Activated CD8-positive, alpha-beta memory T cell treated with anti-CD3 and anti-CD28 coated beads, Interleukin-2, amount 10 ng/mL, durations not matched to agents 7 days and 5 days (primary cell): ENCODE measurements around the gene HRAS. TPM values are rescaled to one million over a fixed set of nuclear protein-coding genes. Genes with fewer than 3 reads are reported as not detected.
A peak's percentile ranks its signal among the peaks of the same experiment; 100 is the strongest.
"Not testable (repeated sequence)": the region's sequence is repeated elsewhere in the genome, so short reads cannot be mapped to it uniquely, and the experiment has no call there.

Source experiments
- ATAC-seq: fragments of 150-1000 bp; cut with Tn5 transposase; one replicate; pipeline ENCODE4 v1.10.0; 2021; ENCODE audit warnings: moderate library complexity
- CTCF ChIA-PET: fragments of 350-600 bp; sonication (Branson Sonifier 250); formaldehyde crosslinking; loops from one replicate; lab custom pipeline; 2021; ENCODE audit warnings: antibody characterized with exemption; lab: Charles Lee
- DNase-seq: peaks from one replicate; pipeline ENCODE4 v3.0.0-alpha.2; 2020
- H3K27ac Mint-ChIP-seq: one replicate; pipeline ENCODE4 v1.8.0; 2021; ENCODE audit warnings: mild to moderate bottlenecking, mixed read lengths
- H3K27me3 Mint-ChIP-seq: one replicate; pipeline ENCODE4 v1.8.0; 2021; ENCODE audit warnings: mixed read lengths
- H3K36me3 Mint-ChIP-seq: one replicate; pipeline ENCODE4 v1.8.0; 2021; ENCODE audit warnings: mild to moderate bottlenecking, mixed read lengths
- H3K4me1 Mint-ChIP-seq: one replicate; pipeline ENCODE4 v1.8.0; 2021; ENCODE audit warnings: mixed read lengths
- H3K4me3 Mint-ChIP-seq: one replicate; pipeline ENCODE4 v1.8.0; 2021; ENCODE audit warnings: mild to moderate bottlenecking, moderate library complexity, mixed read lengths
- H3K9me3 Mint-ChIP-seq: one replicate; pipeline ENCODE4 v1.8.0; 2022; ENCODE audit warnings: low read depth, mixed read lengths
- total RNA-seq, 2 experiments: library from RNA; stranded (reverse); gene quantifications; one replicate each; pipeline ENCODE4 v1.2.3, GENCODE V29; 2021

HRAS gene
- total RNA-seq, 2 experiments from 2014 or later, result 50.7 to 53.8 TPM

DNA sequence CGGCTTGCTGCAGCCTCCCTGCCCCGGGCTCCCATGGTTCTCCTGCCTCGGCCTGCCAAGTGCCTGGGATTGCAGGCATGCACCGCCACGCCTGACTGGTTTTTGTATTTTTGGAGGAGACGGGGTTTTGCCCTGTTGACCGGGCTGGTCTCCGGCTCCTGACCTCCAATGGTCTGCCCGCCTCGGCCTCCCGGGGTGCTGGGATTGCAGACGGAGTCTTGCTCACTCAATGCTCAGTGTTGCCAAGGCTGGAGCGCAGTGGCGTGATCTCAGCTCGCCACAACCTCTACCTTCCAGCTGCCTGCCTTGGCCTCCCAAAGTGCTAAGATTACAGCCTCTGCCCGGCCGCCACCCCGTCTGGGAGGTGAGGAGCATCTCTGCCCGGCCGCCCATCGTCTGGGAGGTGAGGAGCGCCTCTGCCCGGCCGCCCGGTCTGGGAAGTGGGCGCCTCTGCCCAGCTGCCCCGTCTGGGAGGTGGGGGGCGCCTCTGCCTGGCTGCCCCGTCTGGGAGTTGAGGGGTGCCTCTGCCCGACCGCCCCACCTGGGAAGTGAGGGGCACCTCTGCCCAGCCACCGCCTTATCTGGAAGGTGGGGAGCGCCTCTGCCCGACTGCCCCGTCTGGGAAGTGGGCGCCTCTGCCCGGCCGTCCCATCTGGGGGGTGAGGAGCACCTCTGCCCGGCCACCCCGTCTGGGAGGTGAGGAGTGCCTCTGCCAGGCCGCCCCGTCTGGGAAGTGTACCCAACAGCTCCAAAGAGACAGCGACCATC, 18.3 kb downstream of the HRAS start:
- H3K27ac Mint-ChIP-seq, H3K4me3 Mint-ChIP-seq, ATAC-seq, H3K9me3 Mint-ChIP-seq, DNase-seq, H3K4me1 Mint-ChIP-seq, H3K27me3 Mint-ChIP-seq: not testable (repeated sequence)
- CTCF ChIA-PET, result interaction anchor here (1.3 to 3.7 kb wide), 4 partner anchors 19 to 211 kb away, joined by 3 to 48 read pairs (median 3); partner anchors contain the start of genes HRAS and PTDSS2
- H3K36me3 Mint-ChIP-seq, result peaks cover 10% of the 10 kb centered on the region

DNA sequence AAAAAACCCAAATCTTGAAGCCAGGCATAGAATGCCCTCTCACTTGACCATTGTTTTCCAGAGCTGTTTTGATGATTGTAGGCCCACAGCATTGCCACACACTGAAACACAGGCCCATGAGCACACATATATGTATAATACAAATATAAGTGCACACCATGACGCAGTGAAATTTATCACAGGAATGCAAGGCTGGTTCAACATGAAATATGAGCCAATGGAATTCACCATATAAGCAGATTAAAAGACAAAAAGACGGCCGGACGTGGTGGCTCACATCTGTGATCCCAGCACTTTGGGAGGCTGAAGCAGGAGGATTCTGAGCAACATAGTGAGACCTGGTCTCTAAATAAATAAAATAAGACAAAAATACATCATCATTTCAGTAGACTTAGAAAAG, 19.0 kb downstream of the HRAS start:
- Mint-ChIP-seq H3K27ac (no peak overlapping the region), H3K4me3 (no peak overlapping the region), H3K9me3 (peaks cover 6% of the 10 kb centered on the region), H3K36me3 (peaks cover 10% of the 10 kb centered on the region), H3K27me3 (no peaks in the 10 kb centered on the region), H3K4me1 (peaks cover 6% of the 10 kb centered on the region)
- ATAC-seq (no peak), DNase-seq (no peak)
- CTCF ChIA-PET, result interaction anchor here (1.3 to 3.7 kb wide), 3 partner anchors 19 to 110 kb away, joined by 3 to 48 read pairs (median 3); partner anchors contain the start of genes HRAS and PTDSS2

DNA sequence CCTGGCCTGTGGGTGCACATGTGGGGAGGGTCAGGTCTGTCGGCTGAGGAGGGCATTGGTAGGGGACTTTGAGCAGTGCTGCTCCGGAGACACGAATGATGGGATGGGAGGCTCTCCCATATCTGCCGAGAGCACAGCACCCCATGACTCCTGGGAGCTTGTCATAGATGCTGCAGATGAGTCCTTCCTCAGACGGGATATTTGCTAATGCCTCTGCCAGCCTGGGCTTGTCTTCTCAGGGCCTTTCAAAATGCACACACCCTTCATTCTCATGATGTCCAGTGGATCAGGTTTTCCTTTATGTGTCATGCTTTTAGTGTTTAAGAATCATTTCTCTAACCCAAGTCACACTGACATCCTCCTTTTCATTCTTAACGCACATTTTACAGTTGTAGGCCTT, 20.2 kb downstream of the HRAS start:
- no peak overlapping the region for H3K4me3 Mint-ChIP-seq

DNA sequence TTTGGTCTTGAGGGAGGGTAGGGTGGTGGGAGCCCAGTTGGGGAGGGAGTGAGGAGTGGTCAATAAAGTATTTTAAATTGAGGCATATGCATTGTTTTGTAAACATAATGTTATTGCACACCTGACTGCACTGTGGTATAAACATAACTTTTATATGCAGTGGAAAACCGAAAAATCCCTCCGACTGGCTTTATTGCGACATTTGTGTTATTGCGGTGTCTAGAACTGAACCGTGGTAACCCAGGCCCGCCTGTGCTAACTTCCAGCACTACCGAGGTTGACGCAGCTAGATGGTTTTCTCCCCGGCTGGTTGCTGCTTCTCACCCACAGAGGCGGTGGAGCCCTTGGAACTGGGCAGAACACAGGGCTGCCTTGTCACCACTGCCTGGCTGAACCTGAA, 20.8 kb downstream of the HRAS start:
- Mint-ChIP-seq H3K27ac (no peak overlapping the region), H3K36me3 (peaks cover 17% of the 10 kb centered on the region), H3K4me3 (no peak overlapping the region), H3K4me1 (peaks cover 6% of the 10 kb centered on the region), H3K27me3 (no peaks in the 10 kb centered on the region), H3K9me3 (peaks cover 6% of the 10 kb centered on the region)
- ATAC-seq (no peak), DNase-seq (no peak)
- CTCF ChIA-PET, result interaction anchor here (1.3 to 1.5 kb wide), 2 partner anchors 10 to 66 kb away, joined by 3 to 4 read pairs; no protein-coding TSS in a partner anchor

More for the DNA sequence above, 20.2 kb downstream of the HRAS start:
- no peak for ATAC-seq
- Mint-ChIP-seq H3K27ac (no peak overlapping the region), H3K4me1 (peaks cover 6% of the 10 kb centered on the region), H3K27me3 (no peaks in the 10 kb centered on the region), H3K36me3 (peaks cover 12% of the 10 kb centered on the region), H3K9me3 (peaks cover 6% of the 10 kb centered on the region)
- no peak for DNase-seq
- CTCF ChIA-PET, result interaction anchor here (1.3 kb wide), 1 partner anchor 11 kb away, joined by 3 read pairs; no protein-coding TSS in a partner anchor

DNA sequence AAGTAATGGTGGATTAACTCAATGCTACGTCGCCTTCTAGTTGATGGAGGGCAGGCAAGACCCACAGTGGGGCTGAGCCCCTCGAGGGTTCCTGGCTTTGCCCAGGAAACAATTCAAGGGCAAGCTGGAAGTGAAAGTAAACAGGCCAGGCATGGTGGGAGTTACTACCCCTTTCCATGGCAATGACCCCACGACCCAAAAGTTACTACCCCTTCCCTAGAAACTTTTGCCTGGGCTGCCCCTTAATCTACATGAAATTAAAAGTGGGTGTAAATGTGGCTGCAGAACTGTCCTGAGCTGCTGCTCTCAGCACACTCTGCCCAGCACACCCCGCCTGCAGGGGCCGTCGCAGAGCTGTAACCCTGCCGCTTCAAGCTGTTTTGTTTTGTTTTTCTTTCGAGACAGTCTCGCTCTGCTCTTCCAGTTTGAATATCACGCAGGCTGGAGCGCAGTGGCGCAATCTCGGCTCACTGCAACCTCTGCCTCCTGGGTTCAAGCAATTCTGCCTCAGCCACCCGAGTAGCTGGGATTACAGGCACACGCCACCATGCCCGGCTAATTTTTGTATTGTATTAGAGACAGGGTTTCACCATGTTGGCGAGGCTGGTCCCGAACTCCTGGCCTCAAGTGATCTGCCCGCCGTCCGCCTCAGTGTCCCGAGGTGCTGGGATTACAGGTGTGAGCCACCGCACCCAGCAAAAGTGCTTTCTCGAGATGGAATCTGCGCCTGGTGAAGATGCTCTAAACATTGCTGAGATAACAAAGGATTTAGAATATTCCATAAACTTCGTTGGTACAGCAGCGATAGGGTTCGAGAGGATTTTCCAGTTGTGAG, 22.4 kb downstream of the HRAS start:
- Mint-ChIP-seq H3K27ac (no peak overlapping the region), H3K9me3 (peaks cover 6% of the 10 kb centered on the region), H3K27me3 (no peaks in the 10 kb centered on the region), H3K36me3 (peaks cover 20% of the 10 kb centered on the region), H3K4me3 (no peak overlapping the region), H3K4me1 (peaks cover 4% of the 10 kb centered on the region)
- no peak for DNase-seq
- CTCF ChIA-PET, result interaction anchor here (1.5 kb wide), 1 partner anchor 65 kb away, joined by 4 read pairs; no protein-coding TSS in a partner anchor
- no peak for ATAC-seq

DNA sequence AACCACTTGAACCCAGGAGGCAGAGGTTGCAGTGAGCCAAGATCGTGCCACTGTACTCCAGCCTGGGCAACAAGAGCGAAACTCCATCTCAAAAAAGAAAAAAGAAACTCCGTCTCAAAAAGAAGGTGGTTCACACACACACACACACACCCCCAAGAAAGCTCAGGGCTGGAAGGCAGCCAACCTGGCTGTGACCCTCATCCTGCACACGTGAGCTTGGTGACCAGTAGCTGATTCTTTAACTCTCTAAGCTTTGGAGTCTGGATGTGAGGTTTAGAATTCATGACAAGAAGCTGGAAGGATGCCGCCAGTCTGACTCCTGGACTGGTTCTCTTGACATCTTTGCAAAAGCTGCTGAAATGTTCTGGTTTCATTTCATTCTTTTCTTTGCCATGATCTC, 26.4 kb downstream of the HRAS start:
- DNase-seq (no peak), ATAC-seq (no peak)
- peaks cover 22% of the 10 kb centered on the region for H3K4me1 Mint-ChIP-seq
- no peaks in the 10 kb centered on the region for H3K27me3 Mint-ChIP-seq
- peaks cover 14% of the 10 kb centered on the region for H3K36me3 Mint-ChIP-seq
- no peak overlapping the region for H3K4me3 Mint-ChIP-seq
- CTCF ChIA-PET, result interaction anchor here (0.9 to 2.4 kb wide), 5 partner anchors 9 to 58 kb away, joined by 3 to 12 read pairs (median 3); partner anchors contain the start of gene HRAS
- H3K27ac Mint-ChIP-seq, result no peak overlapping the region
- no peaks in the 10 kb centered on the region for H3K9me3 Mint-ChIP-seq

DNA sequence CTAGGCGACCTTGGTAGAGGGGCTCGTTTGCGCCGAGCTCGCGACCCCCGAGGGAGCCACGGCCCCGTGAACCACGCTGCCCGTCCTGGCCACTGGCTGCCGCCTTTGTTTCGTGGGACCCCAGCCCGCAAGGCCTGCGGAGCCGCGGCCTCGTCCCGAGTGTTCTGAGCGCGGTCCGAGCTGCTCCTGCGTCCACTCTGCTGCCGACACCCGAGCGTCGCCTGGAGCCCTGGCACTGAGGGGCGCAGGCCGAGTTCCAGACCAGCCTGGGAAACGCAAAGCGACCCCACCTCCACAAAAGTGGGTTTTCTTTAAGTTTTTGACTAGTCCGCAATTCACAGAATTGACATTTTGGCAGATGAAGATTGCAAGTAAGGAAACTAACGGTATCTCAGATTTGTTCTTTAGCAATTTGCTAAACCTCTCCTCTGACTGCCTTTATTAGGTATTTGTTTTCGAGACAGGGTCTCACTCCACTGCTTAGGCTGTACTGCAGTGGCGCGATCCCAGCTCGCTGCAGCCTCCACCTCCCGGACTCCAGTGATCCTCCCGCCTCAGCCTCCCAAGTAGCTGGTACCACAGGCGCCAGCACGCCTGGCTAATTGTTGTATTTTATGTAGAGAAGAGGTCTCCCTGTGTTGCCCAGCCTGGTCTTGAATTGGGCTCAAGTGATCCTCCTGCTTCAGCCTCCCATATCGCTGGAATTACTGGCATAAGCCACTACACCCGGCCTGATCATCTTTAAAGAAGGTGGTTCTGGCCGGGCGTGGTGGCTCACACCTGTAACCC, 27.5 kb downstream of the HRAS start:
- Mint-ChIP-seq H3K36me3 (peaks cover 11% of the 10 kb centered on the region), H3K9me3 (no peaks in the 10 kb centered on the region), H3K27me3 (no peaks in the 10 kb centered on the region), H3K4me1 (peaks cover 30% of the 10 kb centered on the region), H3K27ac (peak overlapping the region; percentile 68), H3K4me3 (peak overlapping the region; percentile 88)
- DNase-seq (no peak), ATAC-seq (no peak)
- CTCF ChIA-PET, result interaction anchor here (1.1 to 3.5 kb wide), 2 partner anchors 11 to 55 kb away, joined by 3 to 29 read pairs; no protein-coding TSS in a partner anchor

DNA sequence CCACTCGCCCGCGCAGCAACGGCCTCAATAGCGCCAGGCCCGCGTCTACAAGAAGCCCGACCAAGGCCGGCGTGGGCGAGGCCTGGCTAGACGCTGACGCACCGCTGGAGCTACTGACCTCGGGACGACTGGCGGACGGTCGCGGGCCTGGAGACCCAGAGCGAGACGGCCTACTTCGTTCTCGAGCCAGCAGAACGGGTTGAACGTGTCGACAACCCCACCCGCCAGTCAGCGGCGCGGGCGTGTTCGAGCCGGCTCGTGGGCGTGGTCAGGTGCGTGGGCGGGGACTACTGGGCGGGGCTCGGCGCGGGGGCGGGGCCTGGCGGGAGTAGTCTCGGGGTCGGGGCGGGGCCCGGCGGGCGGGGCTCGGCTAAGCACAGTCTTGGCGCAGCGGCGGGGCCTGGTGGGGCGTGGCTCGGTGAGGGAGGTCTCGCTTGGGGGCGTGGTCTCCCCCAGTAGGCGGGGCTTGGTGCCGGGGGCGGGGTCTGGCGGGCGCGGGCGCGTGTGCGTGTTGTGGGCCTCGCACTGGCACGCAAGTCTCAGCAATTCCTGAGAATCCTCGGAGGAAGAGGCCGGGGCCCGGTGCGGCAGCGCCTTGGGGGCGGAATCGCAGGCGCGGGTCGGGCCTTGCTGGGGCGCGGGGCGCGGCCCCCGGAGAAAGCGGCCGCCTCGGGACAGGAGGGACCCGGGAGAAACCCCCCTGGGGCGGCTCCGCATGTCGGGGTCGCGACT, 28.2 kb downstream of the HRAS start, which contains the start of gene RNH1:
TSS of gene RNH1 (minus strand) at position 248 of the 732 bp plus-strand sequence. CDS start 5,080 bp downstream, outside the sequence.
- peak within 1 kb of the TSS; percentile 96 for H3K27ac Mint-ChIP-seq
- peaks cover 32% of the 10 kb centered on the region for H3K4me1 Mint-ChIP-seq
- DNase-seq (peak; percentile 99), ATAC-seq (peak; percentile 79)
- H3K36me3 Mint-ChIP-seq, result peaks cover 10% of the 10 kb centered on the region
- CTCF ChIA-PET, result interaction anchor here (1.0 to 4.1 kb wide), 8 partner anchors 11 to 257 kb away, joined by 3 to 33 read pairs (median 4); partner anchors contain the start of genes PTDSS2 and SIGIRR
- no peaks in the 10 kb centered on the region for H3K9me3 Mint-ChIP-seq
- H3K4me3 Mint-ChIP-seq, result peak within 1 kb of the TSS; percentile 88
- H3K27me3 Mint-ChIP-seq, result no peaks in the 10 kb centered on the region

DNA sequence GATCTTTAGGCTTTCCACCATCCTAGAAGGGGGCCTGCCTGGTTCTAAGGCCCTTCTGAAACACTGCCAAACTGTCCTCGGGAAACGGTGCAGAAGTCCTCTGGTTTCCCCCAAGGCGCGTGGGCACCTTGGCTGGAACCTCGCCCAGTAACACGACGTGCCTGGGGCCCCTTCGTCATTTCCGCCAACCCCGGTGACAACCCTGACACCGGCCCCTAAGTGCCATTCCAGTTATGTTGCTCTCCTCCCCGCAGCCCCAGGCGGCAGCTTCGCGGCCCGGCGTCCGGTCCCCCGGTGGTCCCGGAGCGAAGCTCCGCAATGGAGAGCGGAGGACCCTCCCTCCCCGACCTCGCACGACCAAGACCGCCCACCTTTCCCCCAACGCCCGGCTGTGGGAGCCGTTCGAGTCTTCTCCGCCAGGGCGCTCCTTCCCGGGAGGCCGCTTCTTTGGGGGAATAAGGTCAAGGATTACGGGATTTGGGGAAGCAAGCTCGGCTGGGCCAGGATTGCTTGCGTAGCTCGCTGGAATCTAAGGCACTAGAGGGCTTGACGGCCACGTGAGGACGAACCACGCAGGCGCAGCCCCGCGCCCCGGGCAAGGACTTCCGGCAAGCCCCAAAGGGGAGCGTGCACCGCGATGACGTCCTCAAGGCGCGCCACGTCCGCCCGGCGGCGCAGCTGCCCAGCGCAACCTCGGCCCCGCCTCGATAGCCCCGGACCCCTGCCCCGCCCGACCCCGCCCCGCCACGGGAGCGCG, 29.0 kb downstream of the HRAS start:
- peak overlapping the region; percentile 96 for H3K27ac Mint-ChIP-seq
- CTCF ChIA-PET, result interaction anchor here (0.8 to 4.1 kb wide), 9 partner anchors 12 to 256 kb away, joined by 3 to 33 read pairs (median 4); partner anchors contain the start of genes PTDSS2 and SIGIRR
- H3K4me3 Mint-ChIP-seq, result peak overlapping the region; percentile 88

DNA sequence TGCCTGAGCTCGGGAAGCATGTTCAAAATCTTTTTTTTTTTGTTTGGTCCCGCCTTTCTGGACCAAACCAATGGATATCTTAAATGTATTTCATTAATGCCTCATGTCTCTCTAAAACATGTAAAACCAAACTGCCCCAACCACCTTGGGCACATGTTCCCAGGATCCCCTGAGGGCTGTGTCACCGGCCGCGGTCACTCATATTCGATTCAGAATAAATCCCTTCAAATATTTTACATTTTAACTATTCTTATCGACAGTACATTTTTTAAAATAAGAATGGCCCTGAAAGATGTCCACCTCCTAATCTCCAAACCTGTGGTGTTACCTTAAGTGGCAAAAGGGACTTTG, 30.4 kb downstream of the HRAS start:
- ATAC-seq, result no peak

More for the DNA sequence above, 29.0 kb downstream of the HRAS start:
- H3K4me1 Mint-ChIP-seq, result peaks cover 35% of the 10 kb centered on the region
- peak; percentile 98 for DNase-seq
- H3K9me3 Mint-ChIP-seq, result no peaks in the 10 kb centered on the region
- H3K36me3 Mint-ChIP-seq, result peaks cover 13% of the 10 kb centered on the region
- peak; percentile 80 for ATAC-seq
- no peaks in the 10 kb centered on the region for H3K27me3 Mint-ChIP-seq

More for the DNA sequence above, 30.4 kb downstream of the HRAS start:
- Mint-ChIP-seq H3K4me1 (peaks cover 35% of the 10 kb centered on the region), H3K9me3 (no peaks in the 10 kb centered on the region), H3K4me3 (peak overlapping the region; percentile 88), H3K27me3 (no peaks in the 10 kb centered on the region), H3K27ac (peak overlapping the region; percentile 96), H3K36me3 (peaks cover 10% of the 10 kb centered on the region)
- CTCF ChIA-PET, result interaction anchor here (0.6 to 4.1 kb wide), 4 partner anchors 14 to 221 kb away, joined by 3 to 33 read pairs (median 16); partner anchors contain the start of gene PTDSS2
- DNase-seq, result no peak
